Muscle layer of duodenum (tissue), 2 donors: ENCODE measurements around the gene ACSS1.

Source experiments
- H3K27ac ChIP-seq: one replicate; pipeline ENCODE4 v1.7.0; 2013; ENCODE audit warnings: mild to moderate bottlenecking, low read length
- H3K27me3 ChIP-seq: one replicate; pipeline ENCODE4 v1.7.0; 2013; ENCODE audit warnings: low read depth, mild to moderate bottlenecking, control low read depth, low read length
- H3K36me3 ChIP-seq, 2 donors: one replicate each; pipeline ENCODE4 v1.7.0; 2013; ENCODE audit warnings: low read length in 2 of 2, control low read depth in 1 of 2, mild to moderate bottlenecking in 1 of 2; ENCODE audit not compliant: insufficient read depth in 2 of 2, control insufficient read depth in 1 of 2
- H3K4me1 ChIP-seq, 2 donors: one replicate each; pipeline ENCODE4 v1.7.0; 2013; ENCODE audit warnings: low read length in 2 of 2, mild to moderate bottlenecking in 2 of 2, control low read depth in 1 of 2, moderate library complexity in 1 of 2; ENCODE audit not compliant: insufficient read depth in 2 of 2, control insufficient read depth in 1 of 2
- H3K4me3 ChIP-seq, 2 donors: one replicate each; pipeline ENCODE4 v1.7.0; 2013; ENCODE audit warnings: low read length in 2 of 2, low read depth in 1 of 2, mild to moderate bottlenecking in 1 of 2
- H3K9me3 ChIP-seq, 2 donors: one replicate each; pipeline ENCODE4 v1.7.0; 2013; ENCODE audit warnings: low read length in 2 of 2, control low read depth in 1 of 2, mild to moderate bottlenecking in 1 of 2; ENCODE audit not compliant: control insufficient read depth in 1 of 2
- donor health status: healthy.

ACSS1 gene

DNA sequence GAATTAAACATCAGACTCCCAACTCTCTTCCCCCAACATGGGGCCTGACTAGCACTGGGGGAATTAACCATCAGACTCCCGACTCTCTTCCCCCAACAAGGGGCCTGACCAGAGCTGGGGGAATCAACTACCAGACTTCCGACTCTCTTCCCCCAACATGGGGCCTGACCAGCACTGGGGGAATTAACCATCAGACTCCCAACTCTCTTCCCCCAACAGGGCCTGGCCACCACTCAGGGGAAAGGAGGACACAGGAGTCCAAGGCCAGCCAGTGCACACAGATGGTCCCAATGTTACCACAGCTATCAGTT is 95.8 kb downstream of the ACSS1 start:
- Histone ChIP-seq H3K27me3 (no peaks in the 10 kb centered on the region), H3K4me1 (no peaks in the 10 kb centered on the region), H3K9me3 (no peaks in the 10 kb centered on the region), H3K27ac (no peak overlapping the region), H3K4me3 (no peak overlapping the region), H3K36me3 (peaks cover 61 to 89% of the 10 kb centered on the region in 2 donors)

DNA sequence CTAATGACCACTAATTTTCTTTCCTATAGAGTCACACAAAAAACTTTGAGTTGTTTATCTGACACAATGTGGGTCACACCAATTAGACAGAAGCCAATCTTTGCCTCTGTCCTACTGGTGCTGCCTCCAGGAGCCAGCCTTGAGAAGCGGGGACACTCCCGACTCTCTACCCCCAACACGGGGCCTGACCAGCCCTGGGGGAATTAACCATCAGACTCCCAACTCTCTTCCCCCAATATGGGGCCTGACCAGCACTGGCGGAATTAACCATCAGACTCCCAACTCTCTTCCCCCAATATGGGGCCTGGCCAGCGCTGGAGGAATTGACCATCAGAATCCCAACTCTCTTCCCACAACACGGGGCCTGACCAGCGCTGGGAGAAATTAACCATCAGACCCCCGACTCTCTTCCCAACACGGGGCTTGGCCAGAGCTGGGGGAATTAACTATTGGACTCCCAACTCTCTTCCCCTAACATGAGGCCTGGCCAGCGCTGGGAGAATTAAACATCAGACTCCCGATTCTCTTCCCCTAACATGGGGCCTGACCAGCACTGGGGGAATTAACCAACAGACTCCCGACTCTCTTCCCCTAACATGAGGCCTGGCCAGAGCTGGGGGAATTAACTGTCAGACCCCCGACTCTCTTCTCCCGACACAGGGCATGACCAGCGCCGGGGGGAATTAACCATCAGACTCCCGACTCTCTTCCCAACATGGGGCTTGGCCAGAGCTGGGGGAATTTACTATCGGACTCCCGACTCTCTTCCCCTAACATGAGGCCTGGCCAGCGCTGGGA is 96.4 kb downstream of the ACSS1 start:
- Histone ChIP-seq H3K9me3 (no peaks in the 10 kb centered on the region), H3K27me3 (no peaks in the 10 kb centered on the region), H3K36me3 (peaks cover 59 to 90% of the 10 kb centered on the region in 2 donors), H3K4me3 (no peak overlapping the region), H3K27ac (no peak overlapping the region), H3K4me1 (no peaks in the 10 kb centered on the region)

GRCh38 chr20:24960861-24961260 is 97.1 kb downstream of the ACSS1 start:
- Histone ChIP-seq H3K4me1 (no peaks in the 10 kb centered on the region), H3K4me3 (no peak overlapping the region), H3K27ac (no peak overlapping the region), H3K9me3 (no peaks in the 10 kb centered on the region), H3K27me3 (no peaks in the 10 kb centered on the region), H3K36me3 (peaks cover 52 to 87% of the 10 kb centered on the region in 2 donors)

DNA sequence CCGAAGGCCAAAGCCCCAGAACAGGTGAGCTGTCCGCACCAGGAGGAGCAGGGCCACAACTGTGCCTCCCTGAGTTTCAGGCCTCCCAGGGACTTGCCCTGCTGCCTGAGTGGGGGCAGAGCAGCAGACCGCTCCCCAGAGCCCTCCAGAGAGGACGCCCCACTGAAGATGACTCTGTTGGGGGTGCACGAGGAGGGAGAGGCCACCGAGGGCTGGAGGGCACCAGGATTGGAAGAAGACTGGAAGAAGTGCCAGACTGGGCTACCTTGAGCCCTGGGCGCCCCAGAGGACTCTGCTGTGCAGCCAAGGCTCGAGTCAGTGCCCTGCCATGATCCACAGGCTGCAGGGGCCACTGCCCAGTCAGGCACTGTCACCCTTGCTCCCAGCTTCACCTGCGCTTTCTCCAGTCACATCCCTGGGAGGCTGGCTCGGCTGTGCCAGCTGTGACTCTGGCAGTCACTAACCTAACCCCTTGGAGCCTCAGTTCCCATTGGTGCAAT is 97.6 kb downstream of the ACSS1 start:
- H3K27me3 ChIP-seq = no peaks in the 10 kb centered on the region
- no peak overlapping the region for H3K4me3 ChIP-seq
- H3K4me1 ChIP-seq = no peaks in the 10 kb centered on the region
- H3K9me3 ChIP-seq = no peaks in the 10 kb centered on the region
- H3K36me3 ChIP-seq = peaks cover 47 to 82% of the 10 kb centered on the region in 2 donors
- no peak overlapping the region for H3K27ac ChIP-seq

- no peak overlapping the region for H3K4me3 ChIP-seq
- no peak overlapping the region for H3K27ac ChIP-seq
- H3K27me3 ChIP-seq = no peaks in the 10 kb centered on the region
- no peaks in the 10 kb centered on the region for H3K9me3 ChIP-seq
- peaks cover 45 to 76% of the 10 kb centered on the region in 2 donors for H3K36me3 ChIP-seq
- no peaks in the 10 kb centered on the region for H3K4me1 ChIP-seq
These were observed 98.2 kb downstream of the ACSS1 start for GRCh38 chr20:24959591-24960301.

DNA sequence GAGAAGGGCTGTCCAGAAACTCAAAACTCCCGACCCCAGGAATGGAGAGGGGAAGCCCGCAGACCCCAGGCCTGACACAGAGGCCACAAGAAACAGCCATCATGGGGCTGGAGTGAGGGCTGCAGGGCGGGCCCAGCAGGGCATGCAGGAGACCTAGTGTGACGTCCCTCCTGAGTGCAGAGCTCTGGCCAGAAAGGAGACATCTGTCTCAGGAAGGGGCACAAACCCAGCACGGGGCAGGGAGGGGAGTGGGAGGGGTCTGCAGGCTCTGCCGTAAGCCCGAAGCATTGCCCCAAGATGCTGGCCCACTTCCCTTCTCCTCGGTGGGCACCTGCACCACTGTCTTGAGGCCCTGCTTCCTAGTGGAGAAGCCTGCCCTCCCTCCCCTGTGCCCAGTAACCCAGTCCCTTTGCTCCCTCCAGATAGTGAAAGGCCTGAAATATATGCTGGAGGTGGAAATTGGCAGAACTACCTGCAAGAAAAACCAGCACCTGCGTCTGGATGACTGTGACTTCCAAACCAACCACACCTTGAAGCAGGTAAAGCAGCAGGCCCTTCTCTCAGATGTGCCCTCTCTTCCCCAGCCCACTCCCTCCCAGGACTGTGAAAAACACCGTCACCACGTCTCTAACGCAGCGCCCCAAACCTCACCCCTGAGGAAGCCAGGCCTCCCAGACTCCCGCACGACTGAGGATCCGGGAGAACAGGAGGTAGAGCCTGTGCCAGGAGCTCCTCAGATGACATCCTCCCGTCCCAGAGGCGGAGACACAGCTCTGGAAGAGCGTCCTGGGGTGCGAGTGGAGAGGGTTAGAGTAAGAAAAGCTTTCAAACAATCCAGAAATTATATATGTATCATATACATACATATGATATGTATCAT is 99.2 kb downstream of the ACSS1 start:
- Histone ChIP-seq H3K9me3 (no peaks in the 10 kb centered on the region), H3K27ac (no peak overlapping the region), H3K4me3 (no peak overlapping the region), H3K36me3 (peaks cover 37 to 66% of the 10 kb centered on the region in 2 donors), H3K27me3 (no peaks in the 10 kb centered on the region), H3K4me1 (peaks cover 0 to 5% of the 10 kb centered on the region in 2 donors)

DNA sequence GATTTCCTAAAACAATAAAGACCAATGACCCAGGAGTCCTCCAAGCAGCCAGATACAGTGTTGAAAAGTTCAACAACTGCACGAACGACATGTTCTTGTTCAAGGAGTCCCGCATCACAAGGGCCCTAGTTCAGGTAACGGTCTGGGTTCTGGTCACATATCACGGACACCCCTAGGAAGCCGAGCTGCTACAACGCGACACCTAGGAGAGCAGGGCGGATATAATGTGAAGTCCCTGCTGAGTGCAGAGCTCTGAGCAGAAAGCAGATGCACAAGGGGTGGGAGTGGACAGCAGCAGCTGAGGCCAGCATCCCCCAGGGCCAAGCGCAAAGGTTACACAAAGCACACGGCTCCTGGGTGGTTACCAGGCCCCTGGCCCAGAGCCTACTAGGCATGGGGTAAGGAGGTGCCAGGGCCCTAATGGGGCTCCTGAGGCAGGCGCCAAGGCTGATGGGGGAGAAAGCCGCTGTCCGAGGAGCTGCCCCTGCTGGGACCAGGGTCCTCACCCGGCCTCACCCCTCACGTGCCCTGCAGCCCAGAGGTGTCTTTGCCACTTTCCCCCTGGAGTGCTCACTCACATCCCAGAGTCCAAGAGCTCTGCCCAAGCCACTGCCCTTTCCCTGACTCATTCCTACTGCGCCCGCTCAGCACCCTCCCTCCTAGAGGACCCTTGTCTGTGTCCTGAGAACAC is 100.5 kb downstream of the ACSS1 start:
- H3K27ac ChIP-seq = no peak overlapping the region
- H3K4me3 ChIP-seq = no peak overlapping the region
- no peaks in the 10 kb centered on the region for H3K9me3 ChIP-seq
- H3K27me3 ChIP-seq = no peaks in the 10 kb centered on the region
- peaks cover 24 to 54% of the 10 kb centered on the region in 2 donors for H3K36me3 ChIP-seq
- peaks cover 0 to 5% of the 10 kb centered on the region in 2 donors for H3K4me1 ChIP-seq
